ENCODE results near the gene RTN1.
A peak's percentile ranks its signal among the peaks of the same experiment; 100 is the strongest.

RTN1 gene

GRCh38 chr14:59870277-59871165, at the start of gene RTN1:
Gene RTN1 (minus strand): TSS chr14:59870776. CDS start chr14:59870630, 146 bp downstream.
- peak; percentile 46 for DNase-seq

GRCh38 chr14:59920378-59920683, 49.8 kb upstream of the RTN1 start:
- no peak for DNase-seq

GRCh38 chr14:59919570-59920377, 49.2 kb upstream of the RTN1 start, which contains the start of gene LRRC9:
Gene LRRC9 (plus strand): TSS chr14:59920144.
- DNase-seq: peak; percentile 79

GRCh38 chr14:59918824-59919569, 48.4 kb upstream of the RTN1 start:
- peak; percentile 68 for DNase-seq

GRCh38 chr14:59913187-59913586, 42.6 kb upstream of the RTN1 start:
- no peak for DNase-seq

GRCh38 chr14:59912443-59912842, 41.9 kb upstream of the RTN1 start:
- DNase-seq: no peak

GRCh38 chr14:59905188-59905587, 34.6 kb upstream of the RTN1 start:
- DNase-seq: no peak

- no peak for DNase-seq
Measured at GRCh38 chr14:59904184-59904583, 33.6 kb upstream of the RTN1 start.

- no peak for DNase-seq
Measured at GRCh38 chr14:59900556-59900955, 30.0 kb upstream of the RTN1 start.

- no peak for DNase-seq
Measured at GRCh38 chr14:59897757-59898383, 27.3 kb upstream of the RTN1 start.

- DNase-seq: no peak
Measured at GRCh38 chr14:59895721-59896120, 25.1 kb upstream of the RTN1 start.

GRCh38 chr14:59890676-59891075, 20.1 kb upstream of the RTN1 start:
- peak; percentile 29 for DNase-seq

GRCh38 chr14:59882957-59883356, 12.4 kb upstream of the RTN1 start:
- peak; percentile 9 for DNase-seq

GRCh38 chr14:59871166-59871495, 555 bp upstream of the RTN1 start:
- no peak for DNase-seq

- DNase-seq: no peak
Measured at GRCh38 chr14:59869381-59870255, 958 bp downstream of the RTN1 start.

- DNase-seq: no peak
Measured at GRCh38 chr14:59868021-59868420, 2.6 kb downstream of the RTN1 start.

- DNase-seq: no peak
Measured at GRCh38 chr14:59863806-59864525, 6.6 kb downstream of the RTN1 start.

- DNase-seq: no peak
Measured at GRCh38 chr14:59857328-59857727, 13.2 kb downstream of the RTN1 start.

- DNase-seq: no peak
Measured at GRCh38 chr14:59852350-59852749, 18.2 kb downstream of the RTN1 start.

- DNase-seq: no peak
Measured at GRCh38 chr14:59850458-59850857, 20.1 kb downstream of the RTN1 start.

Measured in NCI-H1694 (cell line).